Dedifferentiated amniotic fluid mesenchymal stem cell (primary cell): ENCODE measurements around the gene KIR2DL4.
"Not testable (repeated sequence)": the region's sequence is repeated elsewhere in the genome, so short reads cannot be mapped to it uniquely, and the experiment has no call there.

ENCODE experiments used
- DNase-seq: peaks from one replicate; pipeline ENCODE4 v3.0.0-alpha.2; 2016; ENCODE audit errors: extremely low spot score

Gene KIR2DL4

DNA sequence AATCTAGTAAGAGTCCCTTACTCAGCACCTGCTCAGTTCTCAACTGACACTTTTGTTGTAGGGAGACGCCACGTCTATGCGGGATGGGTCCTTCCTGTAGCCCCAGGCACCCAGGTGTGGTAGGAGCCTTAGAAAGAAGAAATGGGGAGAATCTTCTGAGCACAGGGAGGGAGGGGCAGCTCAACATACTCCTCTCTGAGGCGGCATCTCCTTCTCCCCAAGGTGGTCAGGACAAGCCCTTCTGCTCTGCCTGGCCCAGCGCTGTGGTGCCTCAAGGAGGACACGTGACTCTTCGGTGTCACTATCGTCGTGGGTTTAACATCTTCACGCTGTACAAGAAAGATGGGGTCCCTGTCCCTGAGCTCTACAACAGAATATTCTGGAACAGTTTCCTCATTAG is 1.2 kb downstream of the KIR2DL4 start:
- no peak for DNase-seq

GRCh38 chr19:54805665-54806515 is 2.5 kb downstream of the KIR2DL4 start:
- DNase-seq: no peak

- no peak for DNase-seq
These were observed 3.1 kb downstream of the KIR2DL4 start for GRCh38 chr19:54806516-54806838.

GRCh38 chr19:54814571-54814970 is 11.2 kb downstream of the KIR2DL4 start:
- DNase-seq: not testable (repeated sequence)

GRCh38 chr19:54816251-54816650 is 12.8 kb downstream of the KIR2DL4 start, which contains the start of gene KIR3DL1:
TSS of gene KIR3DL1 (plus strand) at chr19:54816468.
- DNase-seq: not testable (repeated sequence)

DNA sequence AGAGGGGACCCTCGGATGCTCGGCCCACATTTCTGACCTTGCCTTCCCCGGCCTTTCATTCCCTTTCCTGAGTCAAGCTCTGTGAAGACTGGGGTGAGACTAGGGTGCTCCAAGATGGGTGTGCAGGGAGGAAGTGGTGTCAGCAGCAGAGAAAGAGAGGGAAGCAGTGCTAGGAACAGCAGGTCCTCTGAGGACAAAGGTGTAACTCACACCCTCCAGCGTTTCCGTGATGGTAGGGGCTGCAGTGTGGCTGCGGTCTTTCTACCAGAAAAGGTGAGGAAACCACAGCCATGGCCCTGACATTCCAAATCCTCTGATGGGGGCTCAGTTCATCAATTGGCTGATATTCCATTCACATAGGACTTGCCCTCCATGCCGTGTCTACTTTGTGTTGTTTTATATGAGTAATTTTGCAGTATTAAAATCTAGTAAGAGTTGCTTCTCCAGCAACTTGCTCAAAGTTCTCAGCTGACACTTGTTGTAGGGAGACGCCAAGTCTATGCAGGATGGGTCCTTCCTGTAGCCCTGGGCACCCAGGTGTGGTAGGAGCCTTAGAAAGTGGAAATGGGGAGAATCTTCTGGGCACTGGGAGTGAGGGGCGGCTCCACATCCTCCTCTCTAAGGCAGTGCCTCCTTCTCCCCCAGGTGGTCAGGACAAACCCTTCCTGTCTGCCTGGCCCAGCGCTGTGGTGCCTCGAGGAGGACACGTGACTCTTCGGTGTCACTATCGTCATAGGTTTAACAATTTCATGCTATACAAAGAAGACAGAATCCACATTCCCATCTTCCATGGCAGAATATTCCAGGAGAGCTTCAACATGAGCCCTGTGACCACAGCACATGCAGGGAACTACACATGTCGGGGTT is 14.5 kb downstream of the KIR2DL4 start:
- DNase-seq: no peak

- DNase-seq: not testable (repeated sequence)
These were observed 21.0 kb downstream of the KIR2DL4 start for GRCh38 chr19:54824416-54824815.

GRCh38 chr19:54825326-54825725 is 21.9 kb downstream of the KIR2DL4 start:
- not testable (repeated sequence) for DNase-seq

DNA sequence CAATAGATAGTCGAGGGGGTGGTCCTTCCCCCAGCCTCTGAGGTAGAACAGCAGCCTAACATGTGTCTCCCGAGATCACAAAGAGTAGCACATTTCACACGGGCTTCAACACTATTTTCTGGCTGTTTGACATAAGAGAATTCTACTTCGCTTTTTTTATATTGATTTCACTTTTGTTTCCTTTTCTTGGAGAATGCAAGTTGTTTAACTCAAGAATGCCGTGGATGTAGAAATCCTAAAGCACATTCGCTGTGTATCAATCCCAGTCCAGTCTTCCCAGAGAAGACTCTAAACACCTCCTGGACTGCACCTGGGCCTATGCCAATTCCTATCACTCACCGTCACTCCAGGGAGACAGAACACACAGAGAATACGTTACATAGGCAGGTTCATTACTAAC is 24.7 kb downstream of the KIR2DL4 start:
- not testable (repeated sequence) for DNase-seq

DNA sequence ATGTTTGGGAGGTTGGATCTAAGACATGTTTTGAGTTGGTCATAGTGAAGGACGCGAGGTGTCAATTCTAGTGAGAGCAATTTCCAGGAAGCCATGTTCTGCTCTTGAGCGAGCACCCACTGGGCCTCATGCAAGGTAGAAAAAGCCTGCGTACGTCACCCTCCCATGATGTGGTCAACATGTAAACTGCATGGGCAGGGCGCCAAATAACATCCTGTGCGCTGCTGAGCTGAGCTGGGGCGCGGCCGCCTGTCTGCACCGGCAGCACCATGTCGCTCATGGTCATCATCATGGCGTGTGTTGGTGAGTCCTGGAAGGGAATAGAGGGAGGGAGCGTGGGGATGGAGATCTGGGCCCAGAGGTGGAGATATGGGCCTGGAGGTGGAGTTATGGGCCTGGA is 29.1 kb downstream of the KIR2DL4 start, which contains the start of gene KIR2DS4:
Gene KIR2DS4, plus strand, starts transcription at position 181 of the 400 bp plus-strand sequence.
- DNase-seq: not testable (repeated sequence)

- DNase-seq: not testable (repeated sequence)
These were observed 31.7 kb downstream of the KIR2DL4 start for GRCh38 chr19:54835126-54835525.

GRCh38 chr19:54837522-54837921 is 34.1 kb downstream of the KIR2DL4 start:
- not testable (repeated sequence) for DNase-seq

GRCh38 chr19:54843171-54843570 is 39.8 kb downstream of the KIR2DL4 start:
- not testable (repeated sequence) for DNase-seq

GRCh38 chr19:54850061-54850640 is 46.7 kb downstream of the KIR2DL4 start, which contains the start of gene KIR3DL2:
TSS of gene KIR3DL2 (plus strand) at chr19:54850443. CDS start at chr19:54850476, 33 bp downstream.
- not testable (repeated sequence) for DNase-seq

DNA sequence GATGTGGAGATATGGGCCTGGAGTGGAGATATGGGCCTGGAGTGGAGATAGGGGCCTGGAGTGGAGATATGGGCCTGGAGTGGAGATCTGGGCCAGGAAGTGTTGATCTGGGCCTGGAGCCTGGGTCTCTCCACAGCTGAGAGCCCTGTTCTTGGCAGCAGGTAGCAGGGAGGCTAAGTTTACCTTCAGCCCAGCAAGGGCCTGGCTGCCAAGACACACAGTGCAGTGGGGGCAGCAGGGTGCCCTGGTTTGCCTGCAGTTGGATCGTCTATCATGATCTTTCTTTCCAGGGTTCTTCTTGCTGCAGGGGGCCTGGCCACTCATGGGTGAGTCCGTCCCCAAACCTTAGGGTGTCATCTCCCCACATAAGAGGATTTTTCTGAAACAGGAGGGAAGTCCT is 47.5 kb downstream of the KIR2DL4 start:
- no peak for DNase-seq

DNA sequence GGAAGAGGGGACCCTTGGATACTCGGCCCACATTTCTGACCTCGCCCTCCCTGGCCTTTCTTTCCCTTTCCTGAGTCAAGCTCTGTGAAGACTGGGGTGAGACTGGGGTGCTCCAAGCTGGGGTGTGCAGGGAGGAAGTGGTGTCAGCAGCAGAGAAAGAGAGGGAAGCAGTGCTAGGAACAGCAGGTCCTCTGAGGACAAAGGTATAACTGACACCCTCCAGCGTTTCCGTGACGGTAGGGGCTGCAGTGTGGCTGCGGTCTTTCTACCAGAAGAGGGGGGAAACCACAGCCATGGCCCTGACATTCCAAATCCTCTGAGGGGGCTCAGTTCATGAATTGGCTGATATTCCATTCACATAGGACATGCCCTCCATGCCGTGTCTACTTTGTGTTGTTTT is 47.9 kb downstream of the KIR2DL4 start:
- DNase-seq: no peak

GRCh38 chr19:54855241-54855640 is 51.8 kb downstream of the KIR2DL4 start:
- not testable (repeated sequence) for DNase-seq

- DNase-seq: not testable (repeated sequence)
These were observed 55.1 kb downstream of the KIR2DL4 start for GRCh38 chr19:54858476-54858875.

- DNase-seq: not testable (repeated sequence)
These were observed 56.0 kb downstream of the KIR2DL4 start for GRCh38 chr19:54859421-54859820.

- not testable (repeated sequence) for DNase-seq
These were observed 60.0 kb downstream of the KIR2DL4 start for GRCh38 chr19:54863459-54863858.
